Activated CD8-positive, alpha-beta memory T cell treated with anti-CD3 and anti-CD28 coated beads for 1 hour (primary cell): ENCODE results near the gene CUL2.
"Not testable (repeated sequence)": the region's sequence is repeated elsewhere in the genome, so short reads cannot be mapped to it uniquely, and the experiment has no call there.

Experiments used
- DNase-seq, 2 donors: peaks; one replicate each; pipeline ENCODE4 v3.0.0-alpha.2; 2020; ENCODE audit warnings: low read depth in 1 of 2; ENCODE audit errors: extremely low read depth in 1 of 2

Gene CUL2

DNA sequence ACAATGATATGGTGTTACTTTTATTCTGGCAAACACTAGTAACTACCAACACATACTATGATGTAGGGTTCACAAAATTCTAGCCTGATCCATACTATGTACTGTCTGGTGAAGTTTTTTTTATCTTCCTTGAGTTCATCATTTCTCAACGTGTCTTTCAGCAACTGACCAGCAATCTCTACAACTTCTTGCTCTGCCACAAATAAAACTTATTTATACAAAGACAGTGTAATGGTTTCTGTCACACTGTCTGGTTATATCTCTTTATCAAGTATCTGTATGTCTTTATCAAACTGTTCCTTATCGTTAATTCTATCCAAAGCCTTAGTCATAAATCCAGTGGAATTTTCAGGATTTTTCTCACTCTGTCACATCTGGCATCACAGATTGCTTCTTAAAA is 69.7 kb downstream of the CUL2 start:
- no peak for DNase-seq

DNA sequence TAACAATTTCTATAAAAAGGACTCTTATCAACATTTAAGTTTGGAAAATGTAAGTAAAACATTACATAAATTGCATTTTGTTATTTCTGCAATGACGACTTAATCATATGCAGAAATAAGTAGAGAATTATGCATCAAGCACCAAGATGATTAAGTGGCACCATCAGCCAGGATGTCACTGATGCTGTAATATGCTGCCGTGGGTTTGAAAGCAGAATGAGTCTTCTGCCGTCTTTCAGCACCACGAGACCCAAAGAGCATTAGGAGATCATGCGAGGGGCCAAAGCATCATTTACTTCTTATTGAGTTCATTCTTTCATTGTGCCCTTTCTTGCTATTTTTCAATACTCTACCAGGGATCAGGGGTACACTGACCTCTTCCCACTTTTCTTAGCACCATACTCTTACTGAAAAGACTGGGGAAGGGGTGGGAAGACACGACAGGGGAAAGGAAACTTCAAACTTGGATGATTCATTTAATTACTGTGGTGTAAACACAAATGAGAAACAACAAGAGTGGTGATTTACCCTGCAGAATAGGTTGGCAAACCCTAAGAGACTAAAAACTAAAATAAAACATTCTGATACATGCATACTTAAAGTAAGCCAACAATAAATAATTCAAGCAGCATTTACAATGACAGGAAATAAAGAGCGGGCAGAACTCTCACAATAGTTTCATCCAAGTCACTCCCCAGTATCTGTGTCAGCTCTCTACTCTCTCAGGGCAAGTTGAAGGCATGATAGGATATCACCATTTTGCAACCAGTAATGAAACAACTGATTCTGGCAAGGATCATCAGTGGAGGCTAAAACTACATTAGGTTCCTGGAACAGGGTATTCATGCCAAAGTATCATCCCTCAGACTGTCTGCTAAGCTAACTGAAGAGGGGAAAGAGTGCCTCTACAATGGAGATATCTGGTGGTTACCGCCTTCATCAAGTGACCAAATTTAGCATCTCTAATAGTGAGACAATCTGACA is 70.8 kb downstream of the CUL2 start:
- no peak for DNase-seq

DNA sequence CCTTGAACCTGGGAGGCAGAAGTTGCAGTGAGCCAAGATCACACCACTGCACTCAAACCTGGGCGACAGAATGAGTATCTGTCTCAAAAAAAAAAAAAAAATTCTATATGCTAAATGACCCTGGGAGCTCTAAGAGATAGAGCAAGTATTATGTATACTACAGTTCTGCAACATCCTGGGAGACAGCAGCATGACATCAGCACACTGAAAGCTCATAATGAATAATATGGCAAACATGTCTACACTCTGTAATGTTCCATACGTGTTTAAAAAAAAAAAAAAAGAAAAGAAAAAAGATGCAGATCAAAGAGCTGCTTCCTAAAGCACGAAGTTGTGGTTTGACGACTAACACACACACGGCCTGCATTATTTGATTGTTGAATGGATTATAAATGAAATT is 72.5 kb downstream of the CUL2 start:
- no peak for DNase-seq

DNA sequence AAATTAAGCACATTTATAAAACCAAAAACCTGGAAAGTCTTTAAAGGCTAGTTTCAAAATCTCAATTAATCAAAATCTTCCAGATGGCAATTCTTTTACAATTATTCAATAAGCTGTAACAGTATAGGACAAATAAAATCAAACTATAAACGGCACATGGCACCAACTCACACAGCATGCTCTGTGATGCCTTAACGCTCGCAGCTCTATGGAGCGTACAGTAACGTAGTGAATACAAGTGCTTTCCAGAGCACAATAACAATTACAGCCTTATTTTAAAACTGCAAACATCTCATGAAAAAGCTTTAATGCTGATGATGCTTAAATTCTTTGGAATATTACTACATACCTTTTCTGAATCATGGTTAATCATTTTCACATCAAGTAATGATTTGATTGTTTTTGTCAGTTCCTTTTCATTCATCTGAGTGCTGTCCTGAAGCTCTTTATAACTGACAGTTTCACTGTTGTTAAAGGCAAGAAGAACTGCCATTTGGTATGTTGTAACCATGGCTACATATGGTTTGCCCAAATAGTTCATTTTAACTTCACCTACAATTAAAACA is 74.2 kb downstream of the CUL2 start:
- no peak for DNase-seq

DNA sequence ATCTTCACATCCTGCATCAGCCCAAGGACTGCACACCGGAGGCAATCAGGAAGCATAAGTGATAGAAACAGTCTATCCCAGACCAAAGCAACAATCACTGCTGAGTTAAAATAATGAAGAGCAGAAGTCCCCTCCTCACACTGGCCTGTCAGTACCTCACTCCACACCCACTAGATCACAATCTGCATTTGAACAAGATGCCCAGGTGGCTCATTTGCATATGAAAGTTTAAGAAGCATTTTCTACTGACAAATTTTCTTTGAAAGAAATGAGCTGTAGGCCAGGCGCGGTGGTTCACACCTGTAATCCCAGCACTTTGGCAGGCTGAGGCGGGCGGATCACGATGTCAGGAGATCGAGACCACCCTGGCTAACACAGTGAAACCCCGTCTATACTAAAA is 77.4 kb downstream of the CUL2 start:
- no peak for DNase-seq

DNA sequence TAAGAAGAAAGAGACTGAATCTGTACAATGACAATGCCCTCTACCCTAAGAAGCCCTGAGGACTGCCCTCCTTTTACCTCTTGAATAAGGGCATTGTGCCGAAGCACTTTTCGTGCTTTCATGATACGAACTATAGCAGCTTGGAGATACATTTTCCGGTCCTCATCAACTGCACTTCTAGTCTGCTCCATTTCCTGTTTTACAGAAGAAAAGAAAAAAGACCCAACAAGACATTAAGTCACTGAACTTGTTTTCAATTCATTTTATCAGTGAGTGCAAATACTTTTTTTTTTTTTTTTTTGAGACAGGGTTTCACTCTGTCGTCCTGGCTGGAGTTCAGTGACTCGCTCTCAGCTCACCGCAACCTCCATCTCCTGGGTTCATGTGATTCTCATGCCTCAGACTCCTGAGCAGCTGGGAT is 78.4 kb downstream of the CUL2 start:
- DNase-seq, result no peak

DNA sequence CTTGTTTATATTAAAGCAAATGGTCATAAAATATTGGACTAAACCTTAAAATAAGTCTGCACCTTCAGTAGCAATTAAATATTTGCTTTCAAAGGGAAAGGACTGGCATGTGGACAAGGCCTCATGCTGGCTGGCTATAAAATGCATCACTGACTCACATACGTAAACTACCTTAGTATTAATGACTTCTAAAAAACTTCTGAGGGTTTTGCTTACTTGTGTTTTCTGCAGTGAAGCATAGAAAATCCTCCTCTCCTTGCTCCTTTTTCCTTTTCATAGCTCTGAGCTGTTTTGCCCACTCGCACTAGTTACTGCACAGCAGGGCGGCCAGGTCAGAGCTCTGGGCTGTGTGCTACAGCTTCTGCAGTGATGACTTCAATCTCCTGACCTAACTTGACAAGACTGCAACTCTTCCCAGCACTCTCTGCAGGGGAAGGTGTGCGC is 82.3 kb downstream of the CUL2 start:
- no peak for DNase-seq

DNA sequence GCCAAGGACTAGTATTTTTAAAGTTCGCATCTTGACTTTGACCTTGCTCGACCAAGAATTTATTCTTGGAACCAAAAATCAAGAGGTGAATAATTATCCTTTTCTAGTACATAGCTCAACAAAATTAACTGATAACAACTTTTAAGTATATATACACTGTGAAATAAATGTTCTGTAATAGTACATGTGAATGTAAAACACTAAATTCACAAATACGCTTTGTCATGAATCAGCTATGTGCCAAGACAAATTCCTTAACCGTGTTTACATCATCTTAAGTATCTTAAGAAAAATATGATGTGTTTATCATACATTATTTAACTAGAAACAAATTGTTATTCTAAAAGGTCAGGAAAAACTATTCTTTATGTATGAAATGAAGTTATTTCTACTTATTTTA is 83.3 kb downstream of the CUL2 start:
- DNase-seq, result no peak

DNA sequence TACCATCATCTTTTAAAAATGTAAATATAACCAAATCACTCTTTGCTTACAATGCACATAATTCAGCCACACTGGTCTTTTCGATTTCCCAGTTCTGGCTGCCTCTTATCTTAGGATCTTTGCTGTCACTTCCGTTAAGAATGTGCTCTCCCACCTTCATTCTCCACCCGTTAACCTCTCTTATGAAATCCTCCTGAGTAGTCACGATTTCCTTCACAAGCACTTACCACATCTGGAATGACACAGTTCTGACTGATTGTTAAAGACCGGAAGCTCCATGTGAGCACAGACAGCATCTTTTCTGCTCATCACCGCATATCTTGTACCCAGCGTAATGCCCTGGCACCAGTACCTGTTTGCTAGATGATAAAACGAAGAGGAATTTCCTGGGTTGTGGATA is 84.3 kb downstream of the CUL2 start:
- no peak for DNase-seq

DNA sequence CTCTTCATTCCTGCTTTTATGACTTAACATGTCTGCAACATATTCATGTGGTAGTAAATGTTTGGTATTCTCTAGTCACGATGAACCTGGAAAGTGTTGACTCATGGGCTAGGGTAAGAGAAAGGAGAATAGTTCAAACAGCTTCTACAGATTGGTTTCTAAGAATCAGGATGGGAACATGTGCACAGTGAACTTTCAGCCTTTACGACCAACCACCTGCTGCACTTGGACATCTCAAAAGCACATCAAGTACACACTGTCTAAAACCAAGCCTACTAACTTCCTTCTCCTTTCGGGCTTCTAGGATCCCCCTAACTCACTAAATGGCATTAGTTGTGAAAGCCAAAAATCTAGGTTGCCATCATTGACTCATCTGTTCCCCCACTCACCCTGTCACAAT is 85.5 kb downstream of the CUL2 start:
- DNase-seq, result no peak

DNA sequence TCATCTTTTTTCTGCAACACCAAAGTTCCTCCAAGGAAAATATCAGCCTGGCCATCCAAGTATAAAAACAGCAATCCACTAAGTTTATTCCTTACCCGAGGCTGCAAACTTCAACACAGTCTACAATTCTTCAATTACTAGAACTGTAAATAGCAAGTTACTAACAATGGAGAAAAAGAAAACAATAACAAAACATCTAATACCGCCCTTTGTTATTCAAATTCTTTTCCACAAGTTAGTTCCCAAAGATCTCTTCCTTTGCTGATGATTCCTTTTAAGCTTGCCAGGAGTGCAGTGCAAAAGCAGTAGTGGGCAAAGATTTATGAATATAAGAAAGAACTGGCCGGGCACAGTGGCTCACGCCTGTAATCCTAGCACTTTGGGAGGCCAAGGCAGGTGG is 86.2 kb downstream of the CUL2 start:
- DNase-seq, result no peak

DNA sequence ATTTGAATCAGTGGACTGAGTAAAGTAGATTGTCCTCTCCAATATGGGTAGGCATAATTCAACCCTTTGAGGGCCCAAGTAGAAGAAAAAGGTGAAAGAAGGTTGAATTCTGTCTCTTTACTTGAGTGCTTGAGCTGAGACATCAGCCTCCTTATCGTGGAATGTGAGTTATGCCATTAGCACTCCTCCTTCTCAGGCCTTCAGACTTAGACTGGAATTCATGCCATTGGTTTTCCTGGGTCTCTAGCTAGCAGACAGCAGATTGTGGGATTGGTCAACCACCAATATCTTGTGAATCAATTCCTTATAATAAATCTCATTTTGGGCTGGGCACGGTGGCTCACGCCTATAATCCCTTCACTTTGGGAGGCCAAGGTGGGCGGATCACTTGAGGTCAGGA is 89.2 kb downstream of the CUL2 start:
- DNase-seq, result no peak

DNA sequence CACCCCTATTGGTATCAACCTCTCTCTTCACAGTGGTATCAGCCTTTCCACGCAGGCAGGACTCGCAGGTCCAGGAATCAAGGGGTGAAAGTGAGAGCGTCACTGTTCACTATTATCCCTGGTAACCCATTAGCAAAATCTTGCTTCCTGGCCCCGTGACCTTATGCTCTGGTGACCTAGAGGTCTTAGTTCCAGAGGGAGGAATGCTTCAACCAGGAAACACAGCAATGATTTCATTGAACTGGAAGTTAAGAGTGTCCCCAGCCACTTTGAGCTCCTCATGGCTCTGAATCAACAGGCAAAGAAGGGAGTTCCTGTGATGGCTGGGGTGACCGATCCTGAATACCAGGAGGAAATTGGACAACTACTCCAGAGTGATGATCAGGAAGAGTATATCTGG is 90.6 kb downstream of the CUL2 start:
- no peak for DNase-seq

DNA sequence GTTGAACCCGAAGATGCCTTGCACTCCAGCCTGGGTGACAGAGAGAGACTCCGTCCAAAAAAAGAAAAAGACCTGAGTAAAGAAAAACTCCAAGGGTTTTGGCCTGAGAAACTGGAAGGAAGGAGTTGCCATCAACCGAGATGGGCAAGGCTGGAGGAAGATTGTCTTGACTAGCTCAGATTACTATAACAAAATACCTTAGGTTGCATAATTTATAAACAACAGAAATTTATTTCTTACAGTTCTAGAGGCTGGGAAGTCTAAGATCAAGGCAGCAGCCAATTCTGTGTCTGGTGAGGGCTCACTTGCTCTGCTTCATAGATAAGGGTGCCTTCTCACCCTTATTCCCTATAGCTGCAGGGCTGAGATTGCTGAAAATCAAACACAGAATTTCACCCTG is 91.2 kb downstream of the CUL2 start:
- no peak for DNase-seq

DNA sequence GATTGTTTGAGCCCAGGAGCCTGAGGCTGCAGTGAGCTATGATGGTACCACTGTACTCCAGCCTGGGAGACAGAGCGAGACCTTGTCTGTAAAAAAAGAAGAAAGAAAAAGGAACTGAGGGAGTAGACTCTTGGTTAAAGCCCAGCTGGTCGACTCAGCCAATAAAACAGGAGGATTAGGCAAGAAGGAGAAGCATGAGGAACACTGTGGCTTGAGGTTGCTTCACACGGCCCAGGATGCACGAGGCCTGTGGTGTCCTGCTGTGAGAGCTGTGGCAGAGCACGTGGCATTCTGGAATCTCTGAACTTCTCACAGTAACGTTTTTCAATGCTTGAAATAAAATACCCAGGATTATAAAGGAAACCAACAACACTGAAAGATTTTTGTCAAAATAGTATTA is 93.3 kb downstream of the CUL2 start:
- DNase-seq, result no peak

DNA sequence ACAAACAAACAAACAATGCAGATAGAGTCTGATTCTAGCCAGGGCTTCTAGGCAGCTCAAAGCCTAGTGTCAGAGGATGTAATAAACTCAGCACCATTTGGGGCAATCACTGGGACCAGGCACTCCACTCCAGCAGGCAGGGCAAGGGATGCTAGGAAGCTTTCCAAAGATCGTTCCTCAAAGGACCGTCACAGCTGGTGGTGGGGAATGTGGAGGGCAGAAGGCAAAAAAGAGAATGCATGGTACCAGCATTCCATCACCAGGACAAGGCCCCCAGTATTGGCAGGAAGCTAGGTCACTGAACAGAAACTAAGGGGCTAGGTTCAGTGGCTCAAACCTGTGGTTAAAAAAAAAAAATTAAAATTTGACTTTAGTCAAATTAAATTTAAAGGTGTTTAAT is 94.2 kb downstream of the CUL2 start:
- no peak for DNase-seq

DNA sequence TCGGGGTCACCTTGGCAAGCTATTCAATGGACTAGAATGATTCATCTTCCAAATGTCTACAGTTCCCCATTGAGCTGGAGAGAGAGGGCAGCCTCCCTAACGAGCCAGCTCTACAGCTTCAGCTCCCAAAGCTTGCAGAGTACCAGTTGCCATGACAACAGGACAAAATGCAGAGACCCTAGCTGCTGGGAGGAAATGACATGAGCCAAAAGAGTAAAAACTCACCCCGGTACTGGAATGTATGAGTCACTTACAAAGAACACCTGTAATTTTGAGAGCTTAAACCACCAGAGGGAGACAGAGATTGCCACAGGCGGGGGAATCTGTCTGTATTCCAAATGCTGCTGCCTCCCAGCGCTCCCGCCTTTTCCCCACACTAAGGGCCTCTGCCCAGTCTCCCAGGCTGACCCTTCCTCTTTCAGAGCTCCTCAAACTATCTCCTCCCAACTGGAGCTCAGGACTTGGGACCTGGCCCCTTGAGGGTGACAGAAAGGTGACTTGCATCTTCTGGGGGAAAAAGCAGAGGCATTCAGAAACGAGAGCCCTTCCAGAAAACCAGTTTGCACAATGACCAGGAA is 95.5 kb downstream of the CUL2 start:
- DNase-seq, result peak; percentile 1 to 11

DNA sequence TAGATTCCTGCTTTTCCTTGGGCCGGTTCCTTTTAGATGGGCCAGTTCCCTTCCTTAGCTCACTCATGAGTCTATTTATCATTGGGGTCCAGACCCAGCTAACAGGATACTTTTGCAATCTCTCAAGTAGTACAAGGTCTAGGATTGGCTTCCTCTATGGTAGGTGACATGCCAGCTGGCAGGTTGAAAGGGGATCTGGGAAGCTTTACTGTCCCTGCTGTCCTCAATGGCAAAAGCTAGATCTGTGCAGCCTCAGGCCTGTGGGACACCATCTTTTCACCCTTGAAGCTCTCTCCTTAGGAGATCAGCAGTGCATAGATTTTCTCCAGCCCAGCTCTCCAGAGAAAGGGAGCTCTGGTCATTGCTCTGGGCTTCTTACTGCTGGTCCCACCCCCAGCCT is 96.4 kb downstream of the CUL2 start:
- DNase-seq, result no peak

DNA sequence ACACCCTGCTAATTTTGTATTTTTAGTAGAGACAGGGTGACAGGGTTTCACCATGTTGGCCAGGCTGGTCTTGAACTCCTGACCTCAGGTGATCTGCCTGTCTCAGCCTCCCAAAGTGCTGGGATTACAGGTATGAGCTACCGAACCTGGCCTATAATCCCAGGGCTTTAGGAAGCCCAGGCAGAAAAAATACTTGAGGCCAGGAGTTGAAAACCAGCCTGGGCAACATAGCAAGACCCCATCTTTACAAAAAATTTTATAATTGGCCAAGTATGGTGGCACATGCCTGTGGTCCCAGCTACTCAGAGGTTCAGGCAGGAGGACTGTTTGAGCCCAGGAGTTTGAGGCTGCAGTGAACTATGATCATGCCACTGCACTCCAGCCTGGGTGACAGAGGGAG is 99.0 kb downstream of the CUL2 start:
- DNase-seq, result not testable (repeated sequence)

DNA sequence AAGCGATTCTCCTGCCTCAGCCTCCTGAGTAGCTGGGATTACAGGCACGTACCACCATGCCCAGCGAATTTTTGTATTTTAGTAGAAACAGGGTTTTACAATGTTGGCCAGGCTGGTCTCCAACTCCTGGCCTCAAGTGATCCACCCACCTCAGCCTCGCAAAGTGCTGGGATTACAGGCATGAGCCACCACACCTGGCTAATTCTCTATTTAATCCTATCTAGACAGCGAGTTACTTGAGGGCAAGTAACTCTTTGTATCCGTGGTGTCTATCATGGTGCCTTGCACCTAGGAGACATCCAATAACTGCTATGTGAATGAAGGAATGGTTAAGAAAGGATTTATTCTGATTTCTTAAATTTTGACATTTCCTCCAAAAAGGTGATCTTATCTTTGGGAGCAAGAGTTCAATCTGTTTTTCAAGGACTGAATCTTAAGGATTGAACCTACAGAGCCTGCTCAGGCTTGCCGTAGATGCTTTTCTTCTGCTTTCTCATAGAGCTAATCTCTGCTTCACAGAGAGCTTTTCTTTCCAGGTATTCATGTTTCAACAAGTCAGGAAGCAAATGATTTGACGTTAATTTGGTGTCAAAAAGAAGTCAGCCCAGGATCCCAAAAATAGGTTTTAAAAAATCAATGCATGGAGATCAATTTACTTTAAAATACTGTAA is 101.6 kb downstream of the CUL2 start:
- DNase-seq, result no peak

DNA sequence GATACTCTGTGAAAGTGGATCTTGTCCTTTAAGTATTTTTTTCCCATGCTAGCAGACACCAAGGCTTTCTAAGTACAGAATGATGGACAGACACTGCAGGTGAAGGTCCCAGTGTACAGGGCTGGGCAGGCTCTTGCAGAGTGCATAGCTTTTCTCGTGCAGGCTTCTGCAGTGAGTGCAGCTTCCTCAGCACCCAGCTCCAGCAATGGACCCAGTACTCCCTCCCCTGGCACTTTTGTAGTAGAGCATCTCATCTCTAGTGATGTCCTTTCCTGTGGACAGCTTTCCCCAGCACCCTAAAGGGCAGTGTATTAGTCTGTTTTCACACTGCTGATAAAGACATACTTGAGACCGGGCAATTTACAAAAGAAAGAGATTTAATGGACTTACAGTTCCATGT is 104.3 kb downstream of the CUL2 start:
- no peak for DNase-seq

DNA sequence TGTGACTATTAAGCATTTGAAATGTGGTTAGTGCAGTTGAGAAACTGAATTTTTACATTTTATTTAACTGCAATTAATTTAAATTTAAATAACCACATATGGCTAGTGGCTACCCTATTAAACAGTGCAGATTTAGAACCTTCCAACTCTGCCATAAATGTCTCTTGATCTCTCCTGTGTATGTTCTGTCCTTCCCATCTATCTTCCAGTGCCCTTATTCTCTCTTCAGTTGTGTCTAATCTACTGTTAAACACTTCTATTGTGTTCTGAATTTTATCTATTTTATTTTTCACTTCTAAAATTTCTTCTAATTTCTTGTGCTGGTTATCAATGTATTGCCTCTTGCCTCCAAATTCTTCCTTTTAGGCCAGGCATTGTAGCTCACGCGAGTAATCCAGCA is 105.0 kb downstream of the CUL2 start:
- no peak for DNase-seq
